Right lobe of liver (tissue), 6 donors: Measurements from ENCODE around the gene KCTD19. TPM values are rescaled to one million over a fixed set of nuclear protein-coding genes. Genes with fewer than 3 reads are reported as not detected.

Experiments
- ATAC-seq, 4 donors: fragments of 200-7000 bp; cut with Tn5 transposase; one replicate each; pipeline ENCODE4 v1.9.1; 2020; ENCODE audit warnings: mild to moderate bottlenecking in 4 of 4, moderate library complexity in 4 of 4
- DNase-seq, 3 donors: peaks; one replicate each; pipeline ENCODE4 v3.0.0-alpha.2; 2020
- H3K27ac ChIP-seq, 3 donors: fragments of 200-600 bp; one replicate each; pipeline ENCODE4 v1.8.0; 2022
- H3K27me3 ChIP-seq, 2 donors: fragments of 200-600 bp; one replicate each; pipeline ENCODE4 v1.8.0; 2022
- H3K36me3 ChIP-seq, 4 donors: fragments of 200-600 bp; sonication (generic) in 1 of 4; one replicate each; pipeline versions ENCODE4 v1.5.1 to v1.8.0; 2017 to 2022; ENCODE audit warnings: control low read depth in 1 of 4
- H3K4me1 ChIP-seq, 4 donors: fragments of 200-600 bp; sonication (generic) in 1 of 4; one replicate each; pipeline versions ENCODE4 v1.5.1 to v1.8.0; 2017 to 2022; ENCODE audit warnings: control low read depth in 1 of 4
- H3K4me3 ChIP-seq, 3 donors: fragments of 200-600 bp; one replicate each; pipeline ENCODE4 v1.8.0; 2022
- H3K9me3 ChIP-seq, 4 donors: fragments of 200-600 bp; sonication (generic) in 1 of 4; one replicate each; pipeline versions ENCODE4 v1.5.1 to v1.8.0; 2017 to 2022; ENCODE audit warnings: control low read depth in 1 of 4
- CTCF ChIP-seq, 4 donors: fragments of 200-600 bp in 3 of 4; fragments of 450-650 bp in 1 of 4; IDR thresholded peaks; one replicate each; pipeline versions ENCODE4 v1.5.1 to v1.8.0; 2016 to 2022; ENCODE audit warnings: antibody characterized with exemption in 4 of 4, mild to moderate bottlenecking in 2 of 4
- POLR2A ChIP-seq: fragments of 450-650 bp; IDR thresholded peaks from one replicate; pipeline ENCODE4 v1.6.1; 2017; ENCODE audit warnings: antibody characterized with exemption, mild to moderate bottlenecking
- WGBS: methylation state at CpG from one replicate; pipeline ENCODE4 v1.1.6; 2018; ENCODE audit warnings: low coverage, low lambda C conversion rate; ENCODE audit not compliant: insufficient coverage; ENCODE audit errors: missing lambda C conversion rate; 5-methylcytosine and 5-hydroxymethylcytosine counted together
- intact Hi-C, 2 donors: fragments of 100-400 bp; cut with DNase I; formaldehyde crosslinking; loops; one replicate each; pipeline versions ENCODE4 v1.11.2 to v1.14.1; 2022
- total RNA-seq, 6 experiments: library from RNA; depleted of rRNA in 2 of 6; stranded (reverse); fragments of >200 nt in 2 of 6; fragmentation: NEBNext Ultra II Directional in 3 of 6; extraction: Animal tissue kit (Norgen Biotek cat#: 25700) in 3 of 6; gene quantifications; one replicate each; pipeline versions ENCODE4 v1.1.0 to v1.2.4, GENCODE V29; 2016 to 2023
- donor health status: DM: no; HTN: yes; CAD: no.
- donor health status: DM: no; HTN: no; CAD: no.
- donor health status: DM: no; HTN: no; CAD: no.
- donor health status: DM: no; HTN: yes; CAD: no.
- donor health status: DM: no; HTN: yes; CAD: no.

The KCTD19 gene
- total RNA-seq, 6 experiments from 2014 or later: not detected

- TF ChIP-seq POLR2A: no peak
- TF ChIP-seq CTCF (IDR thresholded peaks at IDR 0.05): no peak
- no peaks in the 10 kb centered on the region for H3K4me1 ChIP-seq
- no peaks in the 10 kb centered on the region for H3K36me3 ChIP-seq
- intact Hi-C loops: no loop called here
- 100% methylated on average over 2 of the region's 10 CpGs for WGBS
- H3K27ac ChIP-seq: no peak overlapping the region
- ATAC-seq (no peak), DNase-seq (no peak)
- no peak overlapping the region for H3K4me3 ChIP-seq
- no peaks in the 10 kb centered on the region for H3K9me3 ChIP-seq
- H3K27me3 ChIP-seq: no peaks in the 10 kb centered on the region
Observed at GRCh38 chr16:67282447-67282805, 44.1 kb downstream of the KCTD19 start.

GRCh38 chr16:67281536-67282446, 44.8 kb downstream of the KCTD19 start:
- ATAC-seq (no peak), DNase-seq (no peak)
- intact Hi-C loops: no loop called here
- Histone ChIP-seq H3K36me3 (no peaks in the 10 kb centered on the region), H3K9me3 (no peaks in the 10 kb centered on the region), H3K27ac (no peak overlapping the region), H3K4me1 (no peaks in the 10 kb centered on the region), H3K4me3 (no peak overlapping the region), H3K27me3 (no peaks in the 10 kb centered on the region)
- WGBS: no CpG with 5 or more reads among the region's 14 CpGs
- TF ChIP-seq CTCF (IDR thresholded peaks at IDR 0.05): no peak
- no peak for TF ChIP-seq POLR2A

DNA sequence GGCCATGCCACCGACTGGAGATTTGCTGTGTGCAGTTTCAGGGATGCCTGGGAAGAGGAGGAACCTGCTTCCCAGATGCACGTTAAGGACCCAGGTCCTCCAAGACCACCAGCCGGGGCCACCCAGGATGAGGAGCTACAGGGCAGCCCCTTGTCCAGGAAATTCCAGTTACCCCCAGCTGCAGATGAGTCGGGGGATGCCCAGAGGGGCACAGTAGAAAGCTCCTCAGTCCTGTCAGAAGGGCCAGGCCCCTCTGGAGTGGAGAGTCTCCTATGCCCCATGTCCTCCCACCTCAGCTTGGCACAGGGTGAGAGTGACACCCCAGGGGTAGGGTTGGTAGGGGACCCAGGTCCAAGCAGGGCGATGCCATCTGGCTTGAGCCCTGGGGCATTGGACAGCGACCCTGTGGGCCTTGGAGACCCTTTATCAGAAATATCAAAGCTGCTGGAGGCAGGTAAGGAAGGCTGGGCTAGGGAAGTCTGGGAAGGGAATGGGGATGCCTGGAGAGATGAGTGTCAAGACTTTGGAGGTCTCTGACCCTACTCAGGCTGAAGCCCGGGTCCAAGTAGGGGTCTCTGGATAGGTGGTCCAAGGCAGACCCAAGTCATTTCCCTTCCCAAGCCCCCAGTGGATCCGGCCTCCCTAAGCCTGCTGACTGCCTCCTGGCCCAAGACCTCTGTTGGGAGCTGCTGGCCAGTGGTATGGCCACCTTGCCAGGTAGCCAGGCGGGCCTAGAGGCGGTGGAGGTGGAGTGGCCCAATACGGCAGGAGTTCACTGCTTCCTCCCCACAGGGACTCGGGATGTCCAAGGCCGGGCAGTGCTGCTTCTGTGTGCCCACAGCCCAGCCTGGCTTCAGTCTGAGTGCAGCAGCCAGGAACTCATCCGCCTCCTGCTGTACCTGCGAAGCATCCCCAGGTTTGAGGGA, 46.2 kb downstream of the KCTD19 start:
- no peak for DNase-seq
- no peak for ATAC-seq
- no peak overlapping the region for H3K4me3 ChIP-seq
- H3K27ac ChIP-seq: no peak overlapping the region
- no peaks in the 10 kb centered on the region for H3K27me3 ChIP-seq
- TF ChIP-seq POLR2A: no peak
- no peak for TF ChIP-seq CTCF (IDR thresholded peaks at IDR 0.05)
- WGBS: 59% methylated on average over 2 of the region's 15 CpGs
- intact Hi-C loops: no loop called here
- H3K36me3 ChIP-seq: no peaks in the 10 kb centered on the region
- H3K9me3 ChIP-seq: no peaks in the 10 kb centered on the region
- no peaks in the 10 kb centered on the region for H3K4me1 ChIP-seq

- TF ChIP-seq CTCF (IDR thresholded peaks at IDR 0.05): peak; percentile 48 to 60 (median 53)
- TF ChIP-seq POLR2A: no peak
- H3K36me3 ChIP-seq: no peaks in the 10 kb centered on the region
- H3K4me1 ChIP-seq: no peaks in the 10 kb centered on the region
- peak within 1 kb of the TSS; percentile 31 to 41 (median 34) for H3K4me3 ChIP-seq
- intact Hi-C loops: no loop called here
- WGBS: 90% methylated on average over 2 of the region's 83 CpGs
- ATAC-seq (peak; percentile 78 to 93 (median 86)), DNase-seq (peak; percentile 59 to 76 (median 70))
- H3K9me3 ChIP-seq: no peaks in the 10 kb centered on the region
- H3K27ac ChIP-seq: no peak within 1 kb of the TSS
- no peaks in the 10 kb centered on the region for H3K27me3 ChIP-seq
Observed at GRCh38 chr16:67279296-67280089, 47.0 kb downstream of the KCTD19 start, which contains the start of gene PLEKHG4. Gene PLEKHG4 (plus strand): TSS chr16:67279532. CDS start chr16:67280045, 513 bp downstream.
